ENCODE results near the gene HIVEP1. TPM values are rescaled to one million over a fixed set of nuclear protein-coding genes. Genes with fewer than 3 reads are reported as not detected.

The HIVEP1 gene
- total RNA-seq, 6 experiments from 2014 or later: 13.2 to 23.3 (median 17.8) TPM

DNA sequence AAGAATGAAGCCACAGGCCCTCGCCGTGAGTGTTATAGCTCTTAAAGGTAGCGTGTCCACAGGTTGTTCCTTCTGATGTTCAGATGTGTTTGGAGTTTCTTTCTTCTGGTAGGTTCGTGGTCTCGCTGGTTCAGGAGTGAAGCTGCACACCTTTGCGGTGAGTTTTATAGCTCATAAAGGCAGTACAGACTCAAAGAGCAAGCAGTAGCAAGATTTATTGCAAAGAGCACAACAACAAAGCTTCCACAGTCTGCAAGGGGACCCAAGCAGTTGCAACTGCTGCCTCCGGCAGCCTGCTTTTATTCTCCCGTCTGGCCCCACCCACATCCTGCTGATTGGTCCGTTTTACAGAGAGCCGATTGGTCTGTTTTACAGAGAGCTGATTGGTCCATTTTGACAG is 5.2 kb downstream of the HIVEP1 start:
- intact Hi-C loops (cut with DNase I): loop anchor here in 1 of 2 donors (10.0 kb wide), 1 partner anchor 152 kb away; no protein-coding TSS in a partner anchor
- WGBS (ENCODE audit: insufficient coverage, low coverage, low lambda C conversion rate, missing lambda C conversion rate): 98% methylated on average over 5 of the region's 10 CpGs

GRCh38 chr6:12017876-12018401 is 5.8 kb downstream of the HIVEP1 start:
- no peak for TF ChIP-seq POLR2A (IDR thresholded peaks at IDR 0.05)
- TF ChIP-seq CTCF (IDR thresholded peaks at IDR 0.05): no peak
- Histone ChIP-seq H3K9me3 (no peaks in the 10 kb centered on the region), H3K36me3 (peaks cover 0 to 32% (median 9%) of the 10 kb centered on the region in 4 donors), H3K4me3 (no peak overlapping the region), H3K27me3 (no peaks in the 10 kb centered on the region), H3K4me1 (peaks cover 0 to 10% (median 0%) of the 10 kb centered on the region in 4 donors), H3K27ac (no peak overlapping the region)
- WGBS (ENCODE audit: insufficient coverage, low coverage, low lambda C conversion rate, missing lambda C conversion rate): 100% methylated on average over 9 of the region's 34 CpGs
- ATAC-seq (no peak), DNase-seq (no peak)
- intact Hi-C loops (cut with DNase I): loop anchor here in 1 of 2 donors (10.0 kb wide), 1 partner anchor 153 kb away; no protein-coding TSS in a partner anchor

More for the DNA sequence above, 5.2 kb downstream of the HIVEP1 start:
- no peak for DNase-seq
- Histone ChIP-seq H3K27ac (no peak overlapping the region), H3K4me1 (peaks cover 0 to 10% (median 0%) of the 10 kb centered on the region in 4 donors), H3K36me3 (peaks cover 0 to 32% (median 9%) of the 10 kb centered on the region in 4 donors), H3K9me3 (no peaks in the 10 kb centered on the region), H3K27me3 (no peaks in the 10 kb centered on the region), H3K4me3 (no peak overlapping the region)
- TF ChIP-seq CTCF (IDR thresholded peaks at IDR 0.05) (no peak), POLR2A (IDR thresholded peaks at IDR 0.05) (no peak)
- no peak for ATAC-seq

- intact Hi-C loops (cut with DNase I): no loop called here
- Histone ChIP-seq H3K4me1 (no peaks in the 10 kb centered on the region), H3K9me3 (no peaks in the 10 kb centered on the region), H3K27ac (no peak overlapping the region), H3K4me3 (no peak overlapping the region), H3K36me3 (peaks cover 0 to 32% (median 9%) of the 10 kb centered on the region in 4 donors), H3K27me3 (no peaks in the 10 kb centered on the region)
- WGBS (ENCODE audit: insufficient coverage, low coverage, low lambda C conversion rate, missing lambda C conversion rate): 84% methylated on average over 5 of the region's 12 CpGs
- TF ChIP-seq POLR2A (IDR thresholded peaks at IDR 0.05): no peak
- TF ChIP-seq CTCF (IDR thresholded peaks at IDR 0.05): no peak
- ATAC-seq: peak in 1 of 4 donors; percentile 21
- DNase-seq: no peak
Observed at GRCh38 chr6:12020187-12020791, 8.2 kb downstream of the HIVEP1 start.

DNA sequence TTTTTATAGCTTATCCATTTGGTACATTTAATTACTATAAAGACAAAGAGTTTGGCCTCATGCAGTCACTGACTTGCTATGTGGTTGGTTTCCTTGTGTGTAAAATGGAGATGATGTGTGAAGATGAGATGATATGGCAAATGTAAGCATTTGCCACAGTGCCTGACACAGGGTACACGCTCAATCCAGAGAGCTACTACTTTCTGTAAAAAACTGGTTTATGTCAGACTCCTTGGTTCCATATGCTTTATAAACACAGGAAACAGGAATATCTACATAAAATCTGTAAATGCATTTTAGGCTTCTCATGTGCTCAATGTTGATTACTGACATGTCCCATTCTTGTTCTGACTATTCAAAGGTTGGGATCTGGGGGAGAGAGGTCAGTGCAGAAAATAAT is 10.4 kb downstream of the HIVEP1 start:
- TF ChIP-seq CTCF (IDR thresholded peaks at IDR 0.05) (no peak), POLR2A (IDR thresholded peaks at IDR 0.05) (no peak)
- intact Hi-C loops (cut with DNase I): no loop called here
- Histone ChIP-seq H3K9me3 (no peaks in the 10 kb centered on the region), H3K36me3 (peaks cover 0 to 13% (median 5%) of the 10 kb centered on the region in 4 donors), H3K4me1 (peaks cover 0 to 5% (median 0%) of the 10 kb centered on the region in 4 donors), H3K4me3 (no peak overlapping the region), H3K27me3 (no peaks in the 10 kb centered on the region), H3K27ac (no peak overlapping the region)
- 100% methylated on average over 1 of the region's 1 CpG for WGBS (ENCODE audit: insufficient coverage, low coverage, low lambda C conversion rate, missing lambda C conversion rate)
- ATAC-seq: no peak
- no peak for DNase-seq

Data from right lobe of liver (tissue), 6 donors.